ENCODE results near the gene AMH. TPM values are rescaled to one million over a fixed set of nuclear protein-coding genes. Genes with fewer than 3 reads are reported as not detected.

AMH gene
- total and polyA plus RNA-seq, 7 experiments from 2014 or later, result 0.37 to 12.9 (median 4.6) TPM; not detected in 2

DNA sequence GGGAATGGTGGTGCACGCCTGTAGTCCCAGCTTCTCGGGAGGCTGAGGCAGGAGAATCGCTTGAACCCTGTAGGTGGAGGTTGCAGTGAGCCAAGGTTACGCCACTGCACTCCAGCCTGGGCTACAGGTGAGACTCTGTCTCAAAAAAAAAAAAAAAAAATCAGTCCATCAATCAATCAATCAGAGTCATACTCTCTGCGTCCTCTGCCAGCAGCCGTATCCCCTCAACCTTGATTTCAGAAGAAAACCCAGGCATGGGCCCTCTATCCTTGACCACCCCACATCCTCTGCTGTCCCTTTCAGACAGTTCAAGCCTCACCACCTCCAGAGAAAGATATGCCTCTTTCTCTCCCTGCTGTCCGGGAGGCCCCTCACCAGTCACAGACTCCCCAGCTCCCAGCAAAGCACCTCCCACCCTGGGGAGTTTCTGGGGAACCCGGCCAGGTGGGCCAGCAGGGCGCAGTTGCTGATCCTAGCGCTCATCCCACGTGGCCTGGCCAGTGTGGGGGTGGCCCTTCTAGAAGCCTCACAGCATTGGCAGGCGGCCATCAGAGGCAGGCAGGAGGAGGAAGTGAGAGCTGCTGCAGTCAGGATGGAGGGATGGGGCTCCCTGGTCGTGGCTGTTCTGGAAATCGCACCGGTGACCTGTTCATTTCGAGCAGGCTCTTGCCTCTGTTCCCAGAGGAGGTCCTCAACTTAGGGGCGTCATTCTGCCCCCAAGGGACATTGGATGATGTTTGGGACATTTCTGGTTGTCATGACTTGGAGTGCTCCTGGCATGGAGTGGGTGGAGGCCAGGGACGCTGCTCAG is 17.3 kb downstream of the AMH start:
- no peak for ATAC-seq
- Mint-ChIP-seq H3K4me3 (peak overlapping the region in 8 of 10 donors; percentile 16 to 71 (median 40)), H3K36me3 (peaks cover 0 to 4% (median 0%) of the 10 kb centered on the region in 5 donors), H3K4me1 (peaks cover 8 to 27% (median 16%) of the 10 kb centered on the region in 7 donors), H3K27ac (peak overlapping the region in 8 of 9 donors; percentile 12 to 73 (median 58)), H3K9me3 (peaks cover 0 to 3% (median 0%) of the 10 kb centered on the region in 11 donors), H3K27me3 (no peaks in the 10 kb centered on the region)
- Histone ChIP-seq H3K4me3 (ENCODE audit: low read length) (no peak overlapping the region), H3K27me3 (ENCODE audit: control insufficient read depth in 2 of 2, insufficient read depth in 2 of 2, low read length in 2 of 2) (no peaks in the 10 kb centered on the region), H3K4me1 (ENCODE audit: control insufficient read depth in 2 of 2, insufficient read depth in 2 of 2, low read length in 2 of 2) (peaks cover 11 to 15% of the 10 kb centered on the region in 2 donors), H3K27ac (ENCODE audit: low read depth, low read length) (no peak overlapping the region), H3K36me3 (ENCODE audit: control insufficient read depth in 2 of 3, insufficient read depth in 3 of 3, low read length in 3 of 3) (peaks cover 0 to 18% (median 3%) of the 10 kb centered on the region in 3 experiments), H3K9me3 (ENCODE audit: control insufficient read depth in 2 of 3, low read length in 3 of 3) (no peaks in the 10 kb centered on the region)
- POLR2A ChIA-PET, result interaction anchor here (1.1 to 7.1 kb wide), 3 partner anchors 13 to 27 kb away, joined by 3 to 37 read pairs (median 11); no protein-coding TSS in a partner anchor
- CTCF ChIA-PET, result no interaction called here
- DNase-seq, result no peak
- intact Hi-C loops (cut with micrococcal nuclease), result loop anchor here in 1 of 2 donors (5.0 kb wide), 1 partner anchor 211 kb away; the partner anchor contains the start of gene GADD45B

GRCh38 chr19:2268480-2268830 is 19.3 kb downstream of the AMH start:
- ATAC-seq (no peak), DNase-seq (no peak)
- Mint-ChIP-seq H3K4me3 (peak overlapping the region; percentile 75 to 96 (median 90)), H3K27me3 (no peaks in the 10 kb centered on the region), H3K27ac (peak overlapping the region; percentile 8 to 94 (median 76)), H3K36me3 (peaks cover 0 to 11% (median 5%) of the 10 kb centered on the region in 5 donors), H3K4me1 (peaks cover 18 to 44% (median 26%) of the 10 kb centered on the region in 7 donors), H3K9me3 (peaks cover 0 to 3% (median 0%) of the 10 kb centered on the region in 11 donors)
- CTCF ChIA-PET, result no interaction called here
- Histone ChIP-seq H3K9me3 (ENCODE audit: control insufficient read depth in 2 of 3, low read length in 3 of 3) (no peaks in the 10 kb centered on the region), H3K4me1 (ENCODE audit: control insufficient read depth in 2 of 2, insufficient read depth in 2 of 2, low read length in 2 of 2) (peaks cover 24 to 26% of the 10 kb centered on the region in 2 donors), H3K27me3 (ENCODE audit: control insufficient read depth in 2 of 2, insufficient read depth in 2 of 2, low read length in 2 of 2) (no peaks in the 10 kb centered on the region), H3K27ac (ENCODE audit: low read depth, low read length) (peak overlapping the region; percentile 79), H3K4me3 (ENCODE audit: low read length) (peak overlapping the region; percentile 72), H3K36me3 (ENCODE audit: control insufficient read depth in 2 of 3, insufficient read depth in 3 of 3, low read length in 3 of 3) (peaks cover 0 to 34% (median 12%) of the 10 kb centered on the region in 3 experiments)
- intact Hi-C loops (cut with micrococcal nuclease), result loop anchor here in 1 of 2 donors (2.0 to 5.0 kb wide), 2 partner anchors 60 to 209 kb away; partner anchors contain the start of genes GADD45B, LSM7 and SPPL2B
- POLR2A ChIA-PET, result interaction anchor here (1.0 to 7.1 kb wide), 4 partner anchors 10 to 35 kb away, joined by 3 to 37 read pairs (median 12); no protein-coding TSS in a partner anchor

DNA sequence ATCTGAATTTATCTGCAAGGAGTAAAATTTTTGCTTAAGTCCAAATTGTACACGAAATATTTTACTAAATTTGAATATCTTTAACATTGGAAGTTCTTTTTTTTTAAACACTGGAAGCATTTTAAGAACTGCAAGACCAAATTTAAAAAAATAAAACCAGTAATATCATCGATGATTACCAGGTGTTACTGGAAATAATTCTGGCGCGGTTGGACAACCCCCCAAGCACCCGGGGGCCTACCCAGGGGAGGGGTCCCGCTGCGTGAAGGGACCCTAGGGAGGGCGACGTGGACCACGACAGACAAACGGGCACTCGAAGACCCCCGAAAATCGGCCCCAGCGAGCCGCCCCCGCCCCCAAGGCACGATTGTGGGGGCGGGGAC is 19.7 kb downstream of the AMH start:
- Mint-ChIP-seq H3K36me3 (peaks cover 0 to 15% (median 5%) of the 10 kb centered on the region in 5 donors), H3K27ac (peak overlapping the region in 8 of 9 donors; percentile 8 to 94 (median 87)), H3K9me3 (peaks cover 0 to 3% (median 0%) of the 10 kb centered on the region in 11 donors), H3K27me3 (no peaks in the 10 kb centered on the region), H3K4me1 (peaks cover 22 to 46% (median 29%) of the 10 kb centered on the region in 7 donors), H3K4me3 (peak overlapping the region; percentile 86 to 96 (median 90))
- Histone ChIP-seq H3K4me1 (ENCODE audit: control insufficient read depth in 2 of 2, insufficient read depth in 2 of 2, low read length in 2 of 2) (peaks cover 26 to 29% of the 10 kb centered on the region in 2 donors), H3K27me3 (ENCODE audit: control insufficient read depth in 2 of 2, insufficient read depth in 2 of 2, low read length in 2 of 2) (no peaks in the 10 kb centered on the region), H3K9me3 (ENCODE audit: control insufficient read depth in 2 of 3, low read length in 3 of 3) (no peaks in the 10 kb centered on the region), H3K4me3 (ENCODE audit: low read length) (peak overlapping the region; percentile 72), H3K27ac (ENCODE audit: low read depth, low read length) (peak overlapping the region; percentile 79), H3K36me3 (ENCODE audit: control insufficient read depth in 2 of 3, insufficient read depth in 3 of 3, low read length in 3 of 3) (peaks cover 0 to 34% (median 12%) of the 10 kb centered on the region in 3 experiments)
- ChIA-PET POLR2A (interaction anchor here (1.0 to 7.1 kb wide), 4 partner anchors 10 to 35 kb away, joined by 3 to 37 read pairs (median 12); no protein-coding TSS in a partner anchor), CTCF (no interaction called here)
- DNase-seq (no peak), ATAC-seq (no peak)
- intact Hi-C loops (cut with micrococcal nuclease), result loop anchor here (1.0 to 5.0 kb wide), 7 partner anchors 11 to 208 kb away; partner anchors contain the start of genes PLEKHJ1 (in 2 of the 2), SF3A2 (in 2 of the 2), AP3D1 (in 1 of the 2) and GADD45B (in 1 of the 2)

DNA sequence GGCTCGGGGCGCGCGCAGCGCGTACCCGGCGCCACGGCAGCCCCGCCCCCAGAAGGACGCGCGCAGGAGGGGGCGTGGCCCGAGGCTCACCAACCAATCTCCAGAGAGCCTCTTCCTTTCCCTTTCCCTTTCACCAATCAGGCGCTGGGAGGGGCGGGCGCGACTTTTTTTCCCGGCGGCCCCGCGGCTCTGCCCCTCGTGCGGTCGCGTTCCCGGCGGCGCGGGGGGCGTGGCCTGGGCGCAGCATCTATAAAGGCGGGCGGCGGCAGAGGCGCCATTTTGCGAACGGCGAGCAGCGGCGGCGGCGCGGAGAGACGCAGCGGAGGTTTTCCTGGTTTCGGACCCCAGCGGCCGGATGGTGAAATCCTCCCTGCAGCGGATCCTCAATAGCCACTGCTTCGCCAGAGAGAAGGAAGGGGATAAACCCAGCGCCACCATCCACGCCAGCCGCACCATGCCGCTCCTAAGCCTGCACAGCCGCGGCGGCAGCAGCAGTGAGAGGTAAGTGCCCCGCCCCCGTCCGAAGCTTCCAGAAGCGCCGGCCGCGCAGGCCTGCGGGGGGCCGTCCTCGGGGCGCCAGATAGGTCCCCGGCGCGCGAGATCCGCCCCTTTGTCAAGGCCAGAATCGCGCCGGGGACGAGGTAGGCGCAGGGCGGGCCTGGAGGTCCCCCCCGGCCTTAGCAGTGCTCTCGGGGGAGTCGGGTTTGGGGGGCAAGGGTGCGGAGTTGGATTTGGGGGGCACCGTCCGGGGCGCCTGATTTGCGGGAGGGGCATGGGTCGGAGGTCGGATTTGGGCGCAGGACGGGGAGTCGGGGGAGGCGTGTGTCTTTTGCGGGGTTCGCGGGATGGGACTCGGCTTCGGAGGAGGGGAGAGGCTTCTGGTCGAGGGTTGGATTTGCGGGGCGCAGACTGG is 20.4 kb downstream of the AMH start:
- Mint-ChIP-seq H3K36me3 (peaks cover 0 to 21% (median 5%) of the 10 kb centered on the region in 5 donors), H3K4me1 (peaks cover 29 to 53% (median 35%) of the 10 kb centered on the region in 7 donors), H3K9me3 (peaks cover 0 to 3% (median 0%) of the 10 kb centered on the region in 11 donors), H3K27me3 (no peaks in the 10 kb centered on the region), H3K27ac (peak overlapping the region; percentile 72 to 94 (median 89)), H3K4me3 (peak overlapping the region; percentile 86 to 96 (median 90))
- Histone ChIP-seq H3K36me3 (ENCODE audit: control insufficient read depth in 2 of 3, insufficient read depth in 3 of 3, low read length in 3 of 3) (peaks cover 0 to 34% (median 12%) of the 10 kb centered on the region in 3 experiments), H3K27ac (ENCODE audit: low read depth, low read length) (peak overlapping the region; percentile 87), H3K27me3 (ENCODE audit: control insufficient read depth in 2 of 2, insufficient read depth in 2 of 2, low read length in 2 of 2) (no peaks in the 10 kb centered on the region), H3K4me1 (ENCODE audit: control insufficient read depth in 2 of 2, insufficient read depth in 2 of 2, low read length in 2 of 2) (peaks cover 32 to 35% of the 10 kb centered on the region in 2 donors), H3K9me3 (ENCODE audit: control insufficient read depth in 2 of 3, low read length in 3 of 3) (no peaks in the 10 kb centered on the region), H3K4me3 (ENCODE audit: low read length) (peak overlapping the region; percentile 96)
- POLR2A ChIA-PET, result interaction anchor here (0.6 to 7.2 kb wide), 22 partner anchors 8 to 1420 kb away, joined by 3 to 135 read pairs (median 5); partner anchors contain the start of genes AMH, GADD45B, JSRP1 and PLEKHJ1
- CTCF ChIA-PET, result interaction anchor here (0.5 to 1.2 kb wide), 2 partner anchors 12 to 556 kb away, joined by 3 read pairs; no protein-coding TSS in a partner anchor
- DNase-seq (peak; percentile 98 to 100 (median 99)), ATAC-seq (peak; percentile 90)
- intact Hi-C loops (cut with micrococcal nuclease), result loop anchor here (1.0 to 10.0 kb wide), 8 partner anchors 11 to 345 kb away; partner anchors contain the start of genes PLEKHJ1 (in 2 of the 2), SF3A2 (in 2 of the 2), AP3D1 (in 1 of the 2) and GADD45B (in 1 of the 2)

DNA sequence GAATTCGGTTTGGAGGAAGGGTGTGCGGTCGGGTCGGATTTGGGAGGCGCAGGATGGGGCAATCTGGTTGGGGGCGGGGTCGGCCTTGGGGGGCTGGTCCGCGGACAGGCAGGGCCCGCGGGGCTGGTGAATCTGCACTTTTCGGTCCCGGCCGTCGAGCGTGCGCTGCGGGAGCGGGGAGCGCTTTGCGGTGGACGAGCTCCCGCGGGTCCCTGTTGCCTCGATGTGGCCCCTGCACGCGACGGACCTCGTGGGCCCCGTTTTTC is 21.0 kb downstream of the AMH start:
- Histone ChIP-seq H3K9me3 (ENCODE audit: control insufficient read depth in 2 of 3, low read length in 3 of 3) (no peaks in the 10 kb centered on the region), H3K4me3 (ENCODE audit: low read length) (peak overlapping the region; percentile 96), H3K36me3 (ENCODE audit: control insufficient read depth in 2 of 3, insufficient read depth in 3 of 3, low read length in 3 of 3) (peaks cover 0 to 34% (median 12%) of the 10 kb centered on the region in 3 experiments), H3K27me3 (ENCODE audit: control insufficient read depth in 2 of 2, insufficient read depth in 2 of 2, low read length in 2 of 2) (no peaks in the 10 kb centered on the region), H3K4me1 (ENCODE audit: control insufficient read depth in 2 of 2, insufficient read depth in 2 of 2, low read length in 2 of 2) (peaks cover 32 to 35% of the 10 kb centered on the region in 2 donors), H3K27ac (ENCODE audit: low read depth, low read length) (peak overlapping the region; percentile 87)
- ATAC-seq (no peak), DNase-seq (peak in 1 of 9 donors; percentile 64)
- POLR2A ChIA-PET, result interaction anchor here (0.6 to 7.2 kb wide), 25 partner anchors 8 to 1419 kb away, joined by 3 to 135 read pairs (median 5); partner anchors contain the start of genes AMH, GADD45B, JSRP1 and PLEKHJ1
- intact Hi-C loops (cut with micrococcal nuclease), result loop anchor here in 1 of 2 donors (10.0 kb wide), 1 partner anchor 345 kb away; no protein-coding TSS in a partner anchor
- Mint-ChIP-seq H3K9me3 (peaks cover 0 to 3% (median 0%) of the 10 kb centered on the region in 11 donors), H3K4me3 (peak overlapping the region; percentile 86 to 96 (median 90)), H3K27me3 (no peaks in the 10 kb centered on the region), H3K27ac (peak overlapping the region; percentile 72 to 94 (median 88)), H3K36me3 (peaks cover 0 to 21% (median 7%) of the 10 kb centered on the region in 5 donors), H3K4me1 (peaks cover 29 to 58% (median 39%) of the 10 kb centered on the region in 7 donors)
- CTCF ChIA-PET, result interaction anchor here (0.5 to 1.2 kb wide), 2 partner anchors 12 to 555 kb away, joined by 3 read pairs; no protein-coding TSS in a partner anchor
